H1 (cell line): ENCODE data around the gene ARL6IP4. TPM values are rescaled to one million over a fixed set of nuclear protein-coding genes. Genes with fewer than 3 reads are reported as not detected.
"Not testable (repeated sequence)": the region's sequence is repeated elsewhere in the genome, so short reads cannot be mapped to it uniquely, and the experiment has no call there.

ENCODE experiments used
- CTCF ChIA-PET: fragments of 300-600 bp; sonication (Branson Sonifier 250); formaldehyde crosslinking; loops from one replicate; lab custom pipeline; 2021; ENCODE audit not compliant: partially characterized antibody; lab: Charles Lee
- POLR2A ChIA-PET: fragments of 300-600 bp; sonication (Branson Sonifier 250); formaldehyde crosslinking; loops from one replicate; lab custom pipeline; 2021; ENCODE audit warnings: inconsistent platforms; ENCODE audit not compliant: partially characterized antibody; lab: Charles Lee
- DNase-seq, 2 experiments: peaks; one replicate each; pipeline versions ENCODE4 v3.0.0 to v3.0.0-alpha.2; 2010 to 2022; ENCODE audit warnings: low spot score in 2 of 2, low read depth in 1 of 2, mixed read lengths in 1 of 2
- FAIRE-seq: peaks from 2 replicates; lab custom pipeline; 2011; peaks lifted over from hg19 to GRCh38; lab: Jason Lieb, UNC
- H2AFZ ChIP-seq: 2 replicates; pipeline ENCODE4 v1.8.1; 2012; ENCODE audit warnings: low read length, inconsistent platforms
- H2AK5ac ChIP-seq: 2 replicates; pipeline ENCODE4 v1.6.1; 2013; ENCODE audit warnings: low read depth, low read length
- H2BK120ac ChIP-seq: replicated peaks from 2 replicates; pipeline ENCODE3; 2013; ENCODE audit warnings: low read depth, low read length, inconsistent platforms
- H2BK12ac ChIP-seq: 2 replicates; pipeline ENCODE4 v1.6.1; 2013; ENCODE audit warnings: low read depth, low read length
- H2BK15ac ChIP-seq: 2 replicates; pipeline ENCODE4 v1.6.1; 2013; ENCODE audit warnings: low read length
- H2BK20ac ChIP-seq: 2 replicates; pipeline ENCODE4 v1.6.1; 2013; ENCODE audit warnings: low read length
- H2BK5ac ChIP-seq: 2 replicates; pipeline ENCODE4 v1.6.1; 2013; ENCODE audit warnings: low read depth, low read length
- H3K14ac ChIP-seq: 2 replicates; pipeline ENCODE4 v1.6.1; 2013; ENCODE audit warnings: inconsistent platforms; ENCODE audit not compliant: insufficient read length
- H3K18ac ChIP-seq: 2 replicates; pipeline ENCODE4 v1.6.1; 2013; ENCODE audit warnings: low read length; ENCODE audit errors: extremely low read depth
- H3K23ac ChIP-seq: 2 replicates; pipeline ENCODE4 v1.6.1; 2013; ENCODE audit warnings: inconsistent platforms; ENCODE audit not compliant: insufficient read length
- H3K23me2 ChIP-seq: 2 replicates; pipeline ENCODE4 v1.6.1; 2013; ENCODE audit warnings: low read depth, low read length
- H3K27ac ChIP-seq: 2 replicates; pipeline ENCODE4 v1.6.1; 2011; ENCODE audit warnings: low read depth, low read length, inconsistent platforms
- H3K27me3 ChIP-seq, 4 experiments: replicated peaks in 1 of 4; 1 replicate in 1 of 4; 2 replicates in 3 of 4; pipeline versions ENCODE4 v1.6.1 to v1.8.1; 2011 to 2013; ENCODE audit warnings: low read length in 3 of 4, mild to moderate bottlenecking in 3 of 4, inconsistent platforms in 2 of 4, mixed read lengths in 2 of 4, moderate library complexity in 1 of 4; ENCODE audit not compliant: control insufficient read depth in 3 of 4, insufficient read depth in 3 of 4; ENCODE audit errors: extremely low read depth in 1 of 4
- H3K36me3 ChIP-seq, 4 experiments: 2 replicates each; pipeline versions ENCODE4 v1.6.1 to v1.8.1; 2011 to 2013; ENCODE audit warnings: mild to moderate bottlenecking in 4 of 4, low read length in 3 of 4, moderate library complexity in 2 of 4, control low read depth in 1 of 4, inconsistent platforms in 1 of 4; ENCODE audit not compliant: insufficient read depth in 4 of 4, control insufficient read depth in 2 of 4
- H3K4ac ChIP-seq: replicated peaks from 2 replicates; pipeline ENCODE3; 2013; ENCODE audit warnings: low read length, low read depth, mixed read lengths, inconsistent platforms; ENCODE audit not compliant: insufficient read length
- H3K4me1 ChIP-seq, 4 experiments: replicated peaks in 1 of 4; 1 replicate in 1 of 4; 2 replicates in 3 of 4; pipeline versions ENCODE4 v1.6.1 to v1.8.1; 2011 to 2013; ENCODE audit warnings: low read length in 3 of 4, inconsistent platforms in 2 of 4, mixed read lengths in 1 of 4; ENCODE audit not compliant: insufficient read depth in 4 of 4, control insufficient read depth in 3 of 4
- H3K4me2 ChIP-seq, 2 experiments: 2 replicates each; pipeline versions ENCODE4 v1.6.1 to v1.8.1; 2011 to 2013; ENCODE audit warnings: low read depth in 2 of 2, low read length in 2 of 2, control low read depth in 1 of 2, inconsistent platforms in 1 of 2, mild to moderate bottlenecking in 1 of 2; ENCODE audit not compliant: insufficient read depth in 1 of 2
- H3K4me3 ChIP-seq, 4 experiments: fragments of 200-600, 300-600 bp in 1 of 4; sonication (generic), shearing (Covaris generic), sonication (Bioruptor Twin) in 1 of 4; 2 replicates each; pipeline versions ENCODE4 v1.5.1 to v1.8.1; 2011 to 2016; ENCODE audit warnings: low read length in 4 of 4, low read depth in 3 of 4, control low read depth in 2 of 4, inconsistent platforms in 2 of 4, mild to moderate bottlenecking in 2 of 4, mixed read lengths in 1 of 4, moderate library complexity in 1 of 4; ENCODE audit not compliant: insufficient read depth in 2 of 4; ENCODE audit errors: extremely low read depth in 1 of 4
- H3K56ac ChIP-seq: replicated peaks from 2 replicates; pipeline ENCODE3; 2013; ENCODE audit warnings: low read depth, mild to moderate bottlenecking, mixed read lengths, low read length, inconsistent platforms; ENCODE audit not compliant: insufficient read length
- H3K79me1 ChIP-seq: 2 replicates; pipeline ENCODE4 v1.6.1; 2013; ENCODE audit warnings: low read depth, low read length, control low read depth
- H3K79me2 ChIP-seq, 2 experiments: 2 replicates each; pipeline versions ENCODE4 v1.6.1 to v1.8.1; 2012 to 2013; ENCODE audit warnings: low read length in 2 of 2, mild to moderate bottlenecking in 2 of 2, inconsistent platforms in 1 of 2; ENCODE audit not compliant: insufficient read depth in 2 of 2, control insufficient read depth in 1 of 2
- H3K9ac ChIP-seq, 4 experiments: replicated peaks in 1 of 4; 1 replicate in 1 of 4; 2 replicates in 3 of 4; pipeline versions ENCODE4 v1.6.1 to v1.8.1; 2011 to 2013; ENCODE audit warnings: low read depth in 3 of 4, low read length in 3 of 4, control low read depth in 2 of 4, mild to moderate bottlenecking in 2 of 4, moderate library complexity in 2 of 4, inconsistent platforms in 1 of 4; ENCODE audit errors: extremely low read depth in 1 of 4
- H3K9me3 ChIP-seq, 2 experiments: 2 replicates each; pipeline versions ENCODE4 v1.6.1 to v1.8.1; 2012 to 2013; ENCODE audit warnings: mild to moderate bottlenecking in 2 of 2, moderate library complexity in 2 of 2, control low read depth in 1 of 2, inconsistent platforms in 1 of 2, low read depth in 1 of 2, low read length in 1 of 2, mixed read lengths in 1 of 2; ENCODE audit not compliant: insufficient read depth in 2 of 2
- H4K20me1 ChIP-seq, 2 experiments: replicated peaks in 1 of 2; 2 replicates each; pipeline versions ENCODE3 to v1.8.1; 2011 to 2013; ENCODE audit warnings: inconsistent platforms in 2 of 2, low read length in 2 of 2, mild to moderate bottlenecking in 1 of 2; ENCODE audit not compliant: insufficient read depth in 2 of 2, control insufficient read depth in 1 of 2
- H4K5ac ChIP-seq: 2 replicates; pipeline ENCODE4 v1.6.1; 2013; ENCODE audit warnings: low read length, low read depth, mixed read lengths, inconsistent platforms; ENCODE audit not compliant: insufficient read length
- H4K8ac ChIP-seq: 2 replicates; pipeline ENCODE4 v1.8.0; 2013; ENCODE audit warnings: mild to moderate bottlenecking, moderate library complexity, low read length, inconsistent platforms; ENCODE audit not compliant: insufficient read depth; ENCODE audit errors: extremely low read depth
- H4K91ac ChIP-seq: replicated peaks from 2 replicates; pipeline ENCODE3; 2013; ENCODE audit warnings: low read length, mixed read lengths, inconsistent platforms; ENCODE audit not compliant: insufficient read length
- WGBS, 2 experiments: shearing (Covaris generic) in 1 of 2; methylation state at CpG; one replicate each; pipeline versions ENCODE4 v1.1.6 to v1.1.7; 2013 to 2015; ENCODE audit warnings: low lambda C conversion rate in 2 of 2, mixed read lengths in 2 of 2, inconsistent platforms in 1 of 2, low coverage in 1 of 2, missing lambda C conversion rate in 1 of 2; ENCODE audit not compliant: insufficient replicate concordance in 2 of 2, insufficient coverage in 1 of 2, insufficient read length in 1 of 2; ENCODE audit errors: extremely low coverage in 1 of 2, missing lambda C conversion rate in 1 of 2; 5-methylcytosine and 5-hydroxymethylcytosine counted together
- polyA plus RNA-seq, 7 experiments: library from polyadenylated mRNA; depleted of rRNA in 3 of 7; stranded (reverse) in 5 of 7; unstranded in 2 of 7; fragments of >200 nt in 5 of 7; fragments of 200-250 nt in 2 of 7; gene quantifications; 1 replicate in 5 of 7; 2 replicates in 1 of 7; 4 replicates in 1 of 7; pipeline versions ENCODE4 v1.2.1 to v1.2.3, GENCODE V29; 2011 to 2013; ENCODE audit warnings: missing spikeins in 2 of 7, mixed read lengths in 2 of 7
- total RNA-seq: library from RNA; stranded (reverse); fragmentation: NEBNext Ultra II Directional; extraction: Animal tissue kit (Norgen Biotek cat#: 25700); gene quantifications from 2 replicates; pipeline ENCODE4 v1.2.1, GENCODE V29; 2021

ARL6IP4 gene
- total and polyA plus RNA-seq, 2 of the 8 experiments (the other 6 are each of a cell fraction or from before 2014, with no cell fraction given), result 76.4 to 109 TPM

- H3K14ac ChIP-seq, H2BK20ac ChIP-seq, H3K18ac ChIP-seq, H3K79me2 ChIP-seq, H3K23me2 ChIP-seq, H3K36me3 ChIP-seq, H3K4me2 ChIP-seq, H3K4me1 ChIP-seq, H2BK5ac ChIP-seq, H3K4ac ChIP-seq, H2AK5ac ChIP-seq, H3K27me3 ChIP-seq, H4K20me1 ChIP-seq, H3K9ac ChIP-seq, H4K91ac ChIP-seq, FAIRE-seq, H3K9me3 ChIP-seq, H4K8ac ChIP-seq, H3K56ac ChIP-seq, DNase-seq, H3K79me1 ChIP-seq, H3K23ac ChIP-seq, H2AFZ ChIP-seq, H3K4me3 ChIP-seq, H2BK15ac ChIP-seq, H4K5ac ChIP-seq, H3K27ac ChIP-seq, H2BK12ac ChIP-seq, H2BK120ac ChIP-seq: not testable (repeated sequence)
- WGBS, 2 experiments, result 88% methylated on average over 5 of the region's 5 CpGs; no CpG with 5 or more reads in 1 of the 2 experiments
- CTCF ChIA-PET, result interaction anchor here (0.6 to 21.5 kb wide), 3 partner anchors 37 to 208 kb away, joined by 3 to 473 read pairs (median 4); no protein-coding TSS in a partner anchor
- POLR2A ChIA-PET, result interaction anchor here (0.6 kb wide), 1 partner anchor 422 kb away, joined by 3 read pairs; no protein-coding TSS in a partner anchor
Observed at GRCh38 chr12:122941351-122941750, 39.1 kb upstream of the ARL6IP4 start.
